Cerebellar cortex (tissue), 1 donor: ENCODE results near the gene SYT15.
"Not testable (repeated sequence)": the region's sequence is repeated elsewhere in the genome, so short reads cannot be mapped to it uniquely, and the experiment has no call there.

Experiments
- DNase-seq: peaks from one replicate; pipeline ENCODE4 v3.0.0-alpha.2; 2015; ENCODE audit warnings: low spot score

SYT15 gene

DNA sequence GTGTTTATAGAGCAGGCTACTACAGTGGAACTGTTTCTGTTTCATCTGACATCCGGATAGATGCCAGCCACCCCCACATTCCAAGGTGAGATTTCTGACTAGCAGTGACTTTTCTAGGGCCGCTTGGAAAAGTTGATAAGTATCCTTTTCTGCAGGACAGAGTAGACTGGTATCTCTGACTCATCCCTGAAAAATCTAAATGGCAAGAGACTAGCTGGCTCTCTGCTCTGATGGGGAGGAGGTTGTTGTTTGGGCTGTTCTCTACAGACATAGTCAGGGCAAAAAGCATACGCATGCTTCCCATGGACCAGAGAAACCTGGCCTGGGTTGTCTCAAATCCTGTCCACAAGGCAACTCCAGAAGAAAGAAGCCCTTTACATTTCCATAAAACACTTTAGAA, 10.7 kb downstream of the SYT15 start:
- DNase-seq = not testable (repeated sequence)

DNA sequence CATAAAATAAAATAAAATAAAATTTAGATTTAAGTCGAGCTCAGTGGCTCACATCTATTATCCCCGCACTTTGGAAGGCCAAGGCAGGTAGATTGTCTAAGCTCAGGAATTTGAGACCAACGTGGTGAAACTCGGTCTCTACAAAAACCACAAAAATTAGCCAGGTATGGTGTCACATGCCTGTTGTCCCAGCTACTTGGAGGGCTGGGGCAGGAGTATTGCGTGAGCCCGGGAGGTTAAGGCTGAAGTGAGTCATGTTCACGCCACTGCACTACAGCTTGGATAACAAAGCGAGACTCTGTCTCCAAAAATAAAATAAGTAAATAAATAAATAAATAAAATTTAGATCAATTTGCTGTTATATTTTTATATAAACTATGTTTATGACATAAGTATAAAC, 12.1 kb downstream of the SYT15 start:
- DNase-seq = not testable (repeated sequence)

DNA sequence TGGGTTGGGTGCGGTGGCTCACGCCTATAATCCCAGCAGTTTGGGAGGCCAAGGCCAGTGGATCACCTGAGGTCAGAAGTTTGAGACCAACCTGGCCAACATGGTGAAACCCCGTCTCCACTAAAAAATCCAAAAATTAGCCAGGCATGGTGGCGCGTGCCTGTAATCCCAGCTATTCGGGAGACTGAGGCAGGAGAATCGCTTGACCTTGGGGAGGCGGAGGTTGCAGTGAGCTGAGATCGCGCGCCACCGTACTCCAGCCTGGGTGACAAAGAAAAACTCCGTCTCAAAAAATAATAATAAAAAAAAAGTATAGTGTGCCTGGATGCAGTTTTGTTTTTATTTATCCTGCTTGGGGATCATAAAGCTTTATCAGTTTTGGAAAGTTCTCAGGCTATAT, 14.4 kb downstream of the SYT15 start:
- not testable (repeated sequence) for DNase-seq

DNA sequence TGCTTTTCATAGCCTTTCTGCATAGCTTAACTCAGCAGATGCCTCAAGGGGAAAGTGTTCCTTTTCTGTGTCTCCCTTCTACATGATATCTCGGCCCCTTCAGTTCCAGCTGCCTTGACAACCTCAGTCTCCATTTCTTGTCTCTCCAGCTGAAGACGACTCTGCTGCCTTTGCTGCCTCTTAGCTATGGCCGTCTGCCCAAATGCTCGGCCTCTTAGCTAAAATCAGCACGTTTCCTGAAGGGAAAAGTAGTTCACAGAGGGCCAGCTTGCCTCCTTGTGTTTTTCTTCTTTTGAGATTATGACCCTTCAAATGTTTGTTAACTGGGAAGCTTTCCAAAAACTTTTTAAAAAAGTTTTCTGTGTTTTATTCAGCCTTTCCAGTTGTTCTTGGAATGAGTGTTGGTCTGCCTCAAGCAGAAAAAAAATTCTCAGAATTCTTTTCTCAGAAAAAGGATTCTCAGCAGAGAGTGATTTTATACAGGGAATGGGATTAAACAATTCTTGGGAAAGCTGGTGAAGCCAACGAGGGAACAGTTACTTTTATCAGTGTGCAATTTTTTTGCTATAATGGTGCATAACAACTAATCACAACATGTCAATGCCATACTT, 15.6 kb downstream of the SYT15 start:
- DNase-seq = not testable (repeated sequence)

DNA sequence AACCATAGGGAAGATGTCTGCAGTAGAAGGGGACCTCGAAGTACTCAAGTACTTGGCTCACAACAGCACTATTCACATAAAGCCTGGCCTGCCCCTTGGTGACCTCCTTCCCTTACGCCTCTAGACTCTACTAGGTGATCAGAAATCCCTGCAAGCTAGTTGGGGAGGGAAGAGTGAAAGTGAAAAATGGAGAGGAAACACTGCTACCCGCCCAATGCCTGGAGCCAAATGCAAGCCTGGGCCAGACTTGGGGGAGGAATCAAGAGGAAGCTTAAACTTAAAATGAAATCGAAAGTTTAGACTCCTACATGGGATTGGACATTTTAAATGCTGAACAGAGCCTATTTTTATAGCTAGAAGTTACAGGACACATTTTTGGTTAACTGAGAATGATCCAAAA, 17.6 kb downstream of the SYT15 start:
- DNase-seq = not testable (repeated sequence)

DNA sequence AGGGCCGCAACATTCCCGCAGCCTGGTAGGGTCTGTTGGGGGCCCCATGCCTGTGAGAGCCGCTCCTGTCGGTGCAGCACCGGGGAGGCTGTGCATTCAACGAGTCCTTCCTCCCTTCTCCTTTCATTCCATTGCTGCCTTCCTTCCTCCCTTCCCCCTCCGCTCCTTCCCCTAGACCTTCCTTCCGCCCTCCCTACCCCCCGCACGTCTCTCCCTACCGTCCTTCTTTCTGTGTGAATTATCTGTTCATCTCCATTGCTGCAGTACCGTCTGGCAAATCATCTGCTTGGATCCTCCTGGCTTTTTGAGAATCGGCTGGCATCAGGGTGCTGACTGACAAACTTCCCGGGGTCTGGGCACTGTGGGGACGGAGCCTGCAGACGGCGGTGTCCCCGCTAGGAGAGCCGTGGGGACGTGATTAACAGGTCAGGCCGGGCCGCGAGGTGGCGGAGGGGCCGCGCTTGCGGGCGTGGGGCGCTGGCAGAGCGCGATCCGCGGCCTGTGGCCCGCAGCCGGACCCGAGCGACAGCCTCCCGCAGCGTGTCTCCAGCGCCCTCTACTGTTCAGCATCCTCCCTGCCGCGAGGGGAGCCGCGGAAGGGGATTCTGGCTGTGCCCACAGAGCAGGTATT, 18.8 kb downstream of the SYT15 start:
- DNase-seq = not testable (repeated sequence)

DNA sequence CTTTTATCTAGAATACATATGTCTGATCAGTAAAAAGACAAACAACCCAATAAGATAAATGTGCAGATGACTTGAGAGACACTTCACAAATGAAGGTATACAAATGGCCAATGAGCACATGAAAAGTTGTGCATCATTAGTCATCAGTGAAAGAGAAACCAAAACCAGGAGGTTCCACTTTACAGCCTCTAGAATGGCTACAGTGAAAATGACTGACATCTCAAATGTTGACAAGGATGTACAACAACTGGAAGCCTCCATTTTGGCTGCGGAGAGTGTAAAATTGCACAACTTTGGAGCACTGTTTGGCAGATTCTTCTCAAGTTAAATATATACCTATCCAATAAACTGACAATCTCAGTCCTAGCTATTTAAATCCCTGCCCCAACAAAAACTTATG, 21.6 kb downstream of the SYT15 start:
- not testable (repeated sequence) for DNase-seq

DNA sequence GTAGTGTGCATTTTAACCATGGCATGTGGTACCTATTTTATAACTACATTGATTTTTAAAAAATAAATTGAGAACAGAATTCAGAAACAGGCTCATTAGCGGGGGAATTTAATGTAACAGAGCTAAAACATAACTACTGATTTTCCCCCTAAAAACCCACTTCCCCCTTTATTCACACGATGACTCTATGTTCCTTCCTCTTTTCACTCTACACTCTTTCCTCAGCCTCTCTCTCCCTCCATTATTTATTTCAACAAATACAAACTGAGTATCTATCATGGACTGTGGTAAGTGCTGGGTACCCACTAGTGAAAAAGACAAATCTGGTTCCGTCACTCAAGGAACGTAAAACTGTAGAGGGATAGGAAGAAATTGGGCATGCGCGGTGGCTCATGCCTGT, 36.6 kb downstream of the SYT15 start:
- not testable (repeated sequence) for DNase-seq

DNA sequence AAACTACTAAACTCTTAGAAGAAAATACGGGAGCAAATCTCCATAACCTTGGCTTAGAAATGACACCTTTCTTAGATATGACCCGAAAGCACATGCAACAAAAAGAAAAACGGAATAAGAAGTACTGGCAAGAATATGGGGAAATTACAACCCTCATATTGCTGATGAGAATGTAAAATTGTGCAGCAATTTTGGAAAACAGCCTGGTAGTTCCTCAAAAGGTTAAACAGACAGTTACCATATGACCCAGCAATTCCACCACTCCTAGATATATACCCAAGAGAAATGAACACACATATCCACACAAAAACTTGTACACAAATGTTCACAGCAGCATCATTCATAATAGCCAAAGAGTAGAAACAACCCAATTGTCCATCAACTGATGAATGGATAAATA, 37.3 kb downstream of the SYT15 start:
- not testable (repeated sequence) for DNase-seq

DNA sequence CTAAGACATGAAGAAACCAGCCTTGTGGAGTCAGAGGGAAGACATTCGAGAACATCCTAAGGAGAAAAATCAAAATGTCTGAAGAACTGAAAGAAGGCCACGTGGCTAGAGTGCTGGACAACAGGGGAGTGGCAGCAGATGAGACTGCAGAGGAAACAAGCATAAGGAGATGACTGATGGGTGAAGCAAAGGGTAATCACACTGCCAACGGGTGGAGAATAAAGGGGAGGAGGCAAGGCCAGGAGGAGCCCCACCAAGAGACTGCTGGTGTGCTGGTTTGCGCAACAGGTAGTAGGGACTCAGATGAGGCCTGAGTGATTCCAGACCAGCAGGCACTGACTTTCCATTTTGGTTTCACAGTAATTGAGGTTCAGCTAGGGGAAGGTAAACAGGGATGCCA, 38.2 kb downstream of the SYT15 start:
- DNase-seq = not testable (repeated sequence)

DNA sequence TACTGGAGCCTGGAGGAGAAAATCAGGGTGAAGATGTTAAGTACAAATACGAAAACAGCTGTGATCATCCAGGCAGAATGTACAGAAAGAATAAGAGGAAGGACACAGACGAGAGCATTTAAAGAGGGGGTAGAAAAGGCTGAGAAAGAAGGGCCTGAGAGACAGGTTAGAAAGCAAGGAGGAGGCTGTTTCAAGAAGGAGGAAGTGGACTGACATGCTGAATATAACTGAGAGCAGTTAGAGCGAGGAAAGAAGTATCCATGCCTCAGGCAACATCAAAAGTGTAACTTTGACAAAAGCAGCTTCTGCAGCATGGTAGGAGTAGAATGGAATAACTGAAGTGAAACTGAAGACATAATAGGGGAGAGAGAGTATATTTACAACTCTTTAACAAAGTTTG, 39.0 kb downstream of the SYT15 start:
- DNase-seq = not testable (repeated sequence)

DNA sequence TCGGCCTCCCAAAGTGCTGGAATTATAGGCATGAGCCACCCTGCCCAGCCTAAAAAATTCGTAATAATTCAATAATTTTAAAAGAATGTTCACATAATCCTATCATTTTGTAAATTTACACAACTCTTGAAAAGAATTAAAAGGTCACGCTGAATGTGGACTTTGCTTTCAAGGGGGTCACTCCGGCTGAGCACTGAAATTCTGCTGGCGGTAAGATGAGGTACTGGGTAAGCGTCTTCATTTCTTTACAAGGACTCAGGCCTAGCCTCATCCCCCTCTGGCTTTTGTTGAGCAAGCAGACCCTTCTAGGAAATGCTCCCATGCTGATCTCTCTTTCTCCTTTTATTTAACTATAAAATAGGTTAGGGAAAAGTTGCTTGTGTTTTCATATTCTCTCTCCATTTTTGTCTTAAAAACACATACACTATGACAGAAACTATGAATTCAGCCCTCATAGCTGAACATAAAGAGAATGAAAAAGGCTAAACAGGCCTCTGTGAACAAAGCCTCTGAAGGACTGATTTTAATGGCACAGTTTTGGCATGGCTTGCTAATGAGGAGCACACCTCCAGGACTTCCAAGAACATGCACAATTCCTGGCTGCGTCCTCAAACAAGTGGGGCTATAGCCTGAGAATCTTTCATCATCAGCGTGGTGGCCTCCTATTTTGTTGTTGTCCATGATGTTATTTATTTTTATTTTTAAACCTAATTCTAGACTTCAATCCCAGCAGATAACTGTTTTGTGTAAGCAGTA, 45.1 kb downstream of the SYT15 start:
- not testable (repeated sequence) for DNase-seq

DNA sequence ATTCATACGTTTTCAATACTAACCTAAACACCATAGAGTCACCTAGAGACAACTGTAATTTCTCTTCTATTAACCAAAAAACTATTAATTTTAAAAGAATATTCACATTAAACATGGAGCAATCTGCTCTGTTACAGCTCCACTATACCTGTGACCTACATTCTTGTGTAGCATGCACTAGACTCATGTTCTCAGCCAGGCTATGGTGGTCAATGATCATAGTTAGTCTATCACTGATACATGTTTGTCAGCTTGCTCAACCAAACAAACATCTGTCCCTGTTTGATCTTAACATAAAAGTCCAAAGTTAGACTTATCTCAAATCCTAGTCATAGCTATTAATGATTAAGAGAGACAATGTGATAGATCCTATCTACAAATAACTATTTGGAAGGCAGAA, 50.9 kb downstream of the SYT15 start:
- DNase-seq = not testable (repeated sequence)

DNA sequence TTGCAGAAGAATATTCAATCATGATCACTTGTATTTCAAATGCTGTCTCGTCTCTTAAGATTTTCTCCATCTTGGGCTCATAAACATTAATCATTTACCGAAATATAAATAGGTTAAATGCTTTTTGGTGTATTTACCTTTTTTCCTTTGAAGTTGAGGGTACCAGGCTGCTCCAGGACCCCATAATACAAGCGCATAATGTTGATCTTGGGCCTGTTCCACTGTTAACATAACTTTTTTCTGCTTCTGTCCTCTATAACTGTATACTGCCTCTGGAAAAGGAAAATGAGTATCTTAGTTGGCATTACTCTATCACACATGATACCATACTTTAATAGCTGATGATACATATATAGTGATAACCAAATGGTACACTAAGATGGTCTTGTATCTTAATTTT, 51.9 kb downstream of the SYT15 start:
- not testable (repeated sequence) for DNase-seq

DNA sequence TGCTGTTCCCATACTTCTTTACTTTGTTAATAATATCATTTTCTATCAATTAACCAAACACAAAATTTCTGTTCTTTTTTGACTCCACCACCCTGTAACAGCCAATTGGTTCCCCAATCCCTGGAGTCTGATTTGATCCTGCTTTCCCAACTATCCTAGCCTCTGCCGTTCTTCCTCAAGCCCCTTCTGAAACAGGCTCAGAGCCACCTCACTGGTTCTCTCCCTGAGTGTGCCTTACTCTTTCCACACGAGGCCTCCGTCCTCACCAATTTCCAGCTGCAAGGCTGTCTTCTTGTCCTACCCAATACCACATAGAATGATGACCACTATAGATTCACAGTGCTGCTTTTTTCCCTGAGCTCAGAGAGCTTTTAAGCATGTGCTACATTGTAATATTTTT, 52.8 kb downstream of the SYT15 start:
- not testable (repeated sequence) for DNase-seq

DNA sequence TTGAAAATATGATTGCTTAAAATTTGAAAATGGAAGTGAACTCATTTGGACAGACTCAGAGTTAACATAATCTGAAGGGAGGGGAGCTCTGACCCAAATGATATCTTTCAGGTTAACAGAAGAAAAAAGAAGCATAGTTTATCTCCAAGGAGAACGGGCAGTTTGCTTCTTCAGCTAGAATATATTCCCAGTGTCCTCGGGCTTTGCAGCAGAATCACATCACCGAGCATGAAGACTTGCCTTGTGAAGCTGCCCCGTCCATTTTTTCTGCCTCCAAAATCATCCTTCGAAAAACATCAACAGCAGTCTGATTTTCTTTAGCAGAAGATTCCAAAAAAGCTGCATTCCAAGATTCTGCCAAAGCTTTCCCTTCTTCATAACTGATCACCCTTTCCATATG, 55.8 kb downstream of the SYT15 start:
- not testable (repeated sequence) for DNase-seq

DNA sequence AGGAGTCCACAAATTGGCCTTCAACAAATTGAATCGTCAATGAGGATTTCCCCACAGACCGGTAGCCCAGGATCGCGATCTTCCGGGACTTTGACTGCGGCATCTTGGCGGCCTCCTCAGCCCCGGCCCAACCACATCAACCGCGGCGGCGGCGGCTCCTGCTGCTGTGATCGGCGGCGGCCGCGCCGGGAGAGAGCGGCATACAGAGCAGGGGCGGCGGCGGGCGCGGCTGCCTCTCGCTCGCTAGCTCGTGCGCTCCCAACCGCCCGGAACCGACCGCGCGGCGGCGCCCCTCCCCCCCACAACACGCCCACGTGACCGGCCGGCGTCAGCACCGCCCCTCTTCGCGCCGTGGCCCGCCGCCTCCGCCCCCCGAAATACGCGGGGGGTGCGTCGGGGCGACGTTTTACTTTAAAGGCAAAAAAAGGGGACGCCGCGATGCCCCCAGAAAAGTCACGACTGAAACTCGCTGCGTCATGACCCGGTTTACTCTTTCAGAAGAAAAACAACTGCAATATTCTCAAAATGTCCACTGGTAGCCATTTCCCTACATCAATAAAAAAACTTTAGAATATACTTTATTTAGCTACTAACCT, 56.5 kb downstream of the SYT15 start:
- not testable (repeated sequence) for DNase-seq

DNA sequence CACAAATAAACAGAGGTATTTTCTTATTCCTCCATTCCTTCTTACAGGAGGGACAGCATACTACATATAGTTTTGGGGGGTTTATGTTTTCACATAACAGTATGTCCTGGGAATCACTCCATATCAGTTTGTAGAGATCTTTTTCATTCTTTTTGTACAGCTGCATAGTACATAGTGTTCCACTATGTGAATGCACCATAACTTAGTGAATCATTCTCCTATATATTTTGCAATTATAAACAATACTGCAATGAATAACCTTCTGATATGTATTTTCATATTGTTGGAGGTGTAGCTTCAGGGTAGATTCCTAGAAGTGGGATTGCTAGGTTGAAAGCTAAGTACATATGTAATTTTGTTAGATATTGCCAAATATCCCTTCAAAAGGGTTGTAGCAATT, 61.1 kb downstream of the SYT15 start:
- DNase-seq = not testable (repeated sequence)
